DND-41 (cell line): ENCODE data around the gene MTSS2.

ENCODE experiments used
- CTCF ChIP-seq: IDR thresholded peaks from 2 replicates; pipeline ENCODE4 v1.5.1; 2012; ENCODE audit warnings: borderline replicate concordance, low read length, moderate library complexity, mild to moderate bottlenecking; ENCODE audit not compliant: poor library complexity, severe bottlenecking; ENCODE audit errors: extremely low read depth
- EZH2 ChIP-seq: IDR thresholded peaks from 3 replicates; pipeline ENCODE4 v1.6.1; 2012; ENCODE audit warnings: borderline replicate concordance, low read depth, mild to moderate bottlenecking, moderate library complexity, low read length, inconsistent platforms; ENCODE audit not compliant: severe bottlenecking

DNA sequence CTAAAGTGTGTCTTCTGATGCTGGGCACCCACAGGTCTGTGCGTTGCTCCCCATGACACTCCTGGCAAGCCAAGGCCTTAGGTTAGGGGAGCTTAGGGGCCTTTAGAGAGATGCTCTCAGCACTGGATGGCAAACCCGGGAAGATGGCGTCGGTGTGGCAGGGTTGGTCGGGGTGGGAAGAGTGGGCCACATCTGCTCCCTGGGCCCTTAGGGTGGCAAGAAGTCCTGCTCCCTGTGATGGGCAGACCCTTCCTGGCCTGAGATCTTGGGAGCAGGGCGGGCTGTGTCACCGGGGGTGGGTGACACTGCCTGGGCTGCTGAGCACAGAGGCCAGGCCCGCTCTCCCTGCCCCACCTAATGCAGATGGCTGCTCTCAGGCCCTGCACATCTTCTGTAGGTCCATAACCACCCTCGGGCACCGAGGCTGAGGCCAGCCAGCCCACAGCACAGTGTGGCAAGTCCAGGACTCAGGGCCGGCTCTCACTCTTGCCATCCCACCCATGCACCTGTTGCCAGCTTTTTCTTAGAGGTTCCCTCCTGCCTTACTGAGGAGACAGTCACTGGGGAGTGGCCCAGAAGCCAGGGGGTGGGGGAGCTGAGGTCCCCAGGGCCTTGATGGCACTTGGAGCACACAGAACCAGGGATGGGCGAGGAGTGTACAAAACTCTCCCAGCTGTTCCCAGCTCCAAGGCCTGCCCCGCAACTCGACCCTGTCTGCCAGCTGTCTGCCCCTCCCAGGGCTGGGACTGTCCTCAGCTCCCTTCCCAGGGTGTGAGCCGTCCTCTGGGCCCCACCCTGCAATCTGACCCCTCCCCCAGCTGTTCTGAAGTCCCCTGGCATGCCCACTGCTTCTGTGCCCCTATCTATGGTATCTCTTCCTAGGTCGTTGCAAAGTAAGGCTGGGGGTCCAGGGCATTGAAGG lies 4.4 kb upstream of the MTSS2 start:
- TF ChIP-seq CTCF (no peak), EZH2 (no peak)
